ENCODE data around the gene MKI67. TPM values are rescaled to one million over a fixed set of nuclear protein-coding genes. Genes with fewer than 3 reads are reported as not detected.

The MKI67 gene
- total and polyA plus RNA-seq, 2 experiments from 2014 or later: 7.9 to 63.6 TPM

- TF ChIP-seq, protein P1, sequence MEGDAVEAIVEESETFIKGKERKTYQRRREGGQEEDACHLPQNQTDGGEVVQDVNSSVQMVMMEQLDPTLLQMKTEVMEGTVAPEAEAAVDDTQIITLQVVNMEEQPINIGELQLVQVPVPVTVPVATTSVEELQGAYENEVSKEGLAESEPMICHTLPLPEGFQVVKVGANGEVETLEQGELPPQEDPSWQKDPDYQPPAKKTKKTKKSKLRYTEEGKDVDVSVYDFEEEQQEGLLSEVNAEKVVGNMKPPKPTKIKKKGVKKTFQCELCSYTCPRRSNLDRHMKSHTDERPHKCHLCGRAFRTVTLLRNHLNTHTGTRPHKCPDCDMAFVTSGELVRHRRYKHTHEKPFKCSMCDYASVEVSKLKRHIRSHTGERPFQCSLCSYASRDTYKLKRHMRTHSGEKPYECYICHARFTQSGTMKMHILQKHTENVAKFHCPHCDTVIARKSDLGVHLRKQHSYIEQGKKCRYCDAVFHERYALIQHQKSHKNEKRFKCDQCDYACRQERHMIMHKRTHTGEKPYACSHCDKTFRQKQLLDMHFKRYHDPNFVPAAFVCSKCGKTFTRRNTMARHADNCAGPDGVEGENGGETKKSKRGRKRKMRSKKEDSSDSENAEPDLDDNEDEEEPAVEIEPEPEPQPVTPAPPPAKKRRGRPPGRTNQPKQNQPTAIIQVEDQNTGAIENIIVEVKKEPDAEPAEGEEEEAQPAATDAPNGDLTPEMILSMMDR (IDR thresholded peaks at IDR 0.05; ENCODE audit: low read depth, low read length): no peak
- H3K4me3 ChIP-seq: no peak overlapping the region
- H3K9me3 ChIP-seq (ENCODE audit: low read depth): no peaks in the 10 kb centered on the region
- H3K27ac ChIP-seq: no peak overlapping the region
- no peaks in the 10 kb centered on the region for H3K36me3 ChIP-seq
- H3K27me3 ChIP-seq: no peaks in the 10 kb centered on the region
- no peak for DNase-seq (ENCODE audit: low read depth in 1 of 2, low spot score in 1 of 2)
- peaks cover 20% of the 10 kb centered on the region for H3K4me1 ChIP-seq (ENCODE audit: low read depth)
These were observed 73.5 kb downstream of the MKI67 start for GRCh38 chr10:128052696-128053095.

DNA sequence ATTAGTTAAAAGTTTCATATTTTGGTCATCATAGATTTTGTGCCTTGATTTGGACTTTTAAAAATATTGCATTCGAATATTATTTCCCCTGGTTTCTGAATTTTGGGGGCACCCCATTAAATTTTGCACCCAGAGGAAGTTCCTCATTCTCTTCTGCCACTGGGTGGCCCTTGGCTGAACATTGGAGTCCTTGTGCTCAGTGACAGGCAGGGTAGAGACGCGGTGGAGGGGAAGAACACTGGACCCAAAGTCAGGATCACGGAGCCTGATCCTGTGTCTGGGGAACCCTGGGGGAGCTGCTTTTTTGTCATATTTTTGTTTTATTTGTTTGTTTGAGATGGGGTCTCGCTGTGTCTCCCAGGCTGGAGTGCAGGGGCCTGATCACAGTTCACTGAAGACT is 74.7 kb downstream of the MKI67 start:
- DNase-seq (ENCODE audit: low read depth in 1 of 2, low spot score in 1 of 2): no peak
- H3K27ac ChIP-seq: no peak overlapping the region
- TF ChIP-seq, protein P1 (IDR thresholded peaks at IDR 0.05; ENCODE audit: low read depth, low read length): no peak

DNA sequence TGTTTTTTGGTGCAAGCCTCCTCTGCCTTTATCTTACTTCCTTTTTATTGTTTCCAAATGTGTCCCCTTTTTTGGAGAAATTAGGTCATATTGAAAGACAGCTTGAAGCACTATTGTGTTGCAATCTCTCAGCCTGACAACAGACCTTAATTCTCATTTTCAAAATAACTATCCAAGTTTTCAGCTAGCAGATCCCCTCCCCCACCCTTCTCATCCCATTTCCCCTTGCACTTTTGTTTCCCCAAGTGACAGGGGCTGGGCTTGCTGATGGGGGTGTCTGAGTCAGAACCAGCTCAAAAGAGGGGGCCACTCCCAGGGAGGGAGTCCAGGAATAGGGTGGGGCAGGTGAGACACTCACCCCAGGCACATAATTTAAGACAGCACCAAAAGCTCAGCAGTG is 75.3 kb downstream of the MKI67 start:
- Histone ChIP-seq H3K27me3 (no peaks in the 10 kb centered on the region), H3K4me1 (ENCODE audit: low read depth) (peaks cover 37% of the 10 kb centered on the region), H3K36me3 (no peaks in the 10 kb centered on the region), H3K4me3 (no peak overlapping the region), H3K27ac (no peak overlapping the region), H3K9me3 (ENCODE audit: low read depth) (no peaks in the 10 kb centered on the region)
- TF ChIP-seq, protein P1 (IDR thresholded peaks at IDR 0.05; ENCODE audit: low read depth, low read length): no peak
- peak in 1 of 2 donors; percentile 44 for DNase-seq (ENCODE audit: low read depth in 1 of 2, low spot score in 1 of 2)

More for the DNA sequence above, 74.7 kb downstream of the MKI67 start:
- Histone ChIP-seq H3K4me1 (ENCODE audit: low read depth) (peaks cover 32% of the 10 kb centered on the region), H3K27me3 (no peaks in the 10 kb centered on the region), H3K9me3 (ENCODE audit: low read depth) (no peaks in the 10 kb centered on the region), H3K4me3 (no peak overlapping the region), H3K36me3 (no peaks in the 10 kb centered on the region)

DNA sequence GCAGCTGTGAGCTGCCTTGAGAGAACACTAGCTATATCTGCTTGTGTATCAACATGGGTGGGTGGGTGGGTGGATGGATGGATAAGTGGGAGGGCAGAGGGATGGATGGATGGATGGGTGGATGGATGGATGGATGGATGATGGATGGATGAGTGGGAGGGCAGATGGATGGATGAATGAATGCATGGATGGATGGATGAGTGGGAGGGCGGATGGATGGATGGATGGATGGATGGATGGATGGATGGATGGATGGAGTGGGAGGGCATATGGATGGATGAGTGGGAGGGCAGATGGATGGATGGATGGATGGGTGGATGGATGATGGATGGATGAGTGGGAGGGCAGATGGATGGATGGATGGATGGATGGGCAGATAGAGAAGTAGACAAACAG is 76.1 kb downstream of the MKI67 start:
- no peaks in the 10 kb centered on the region for H3K9me3 ChIP-seq (ENCODE audit: low read depth)
- no peak overlapping the region for H3K27ac ChIP-seq
- no peaks in the 10 kb centered on the region for H3K36me3 ChIP-seq
- peaks cover 37% of the 10 kb centered on the region for H3K4me1 ChIP-seq (ENCODE audit: low read depth)
- no peak for DNase-seq (ENCODE audit: low read depth in 1 of 2, low spot score in 1 of 2)
- no peak overlapping the region for H3K4me3 ChIP-seq
- TF ChIP-seq, protein P1 (IDR thresholded peaks at IDR 0.05; ENCODE audit: low read depth, low read length): no peak
- no peaks in the 10 kb centered on the region for H3K27me3 ChIP-seq

- no peak overlapping the region for H3K4me3 ChIP-seq
- DNase-seq (ENCODE audit: low read depth in 1 of 2, low spot score in 1 of 2): no peak
- no peaks in the 10 kb centered on the region for H3K36me3 ChIP-seq
- peaks cover 37% of the 10 kb centered on the region for H3K4me1 ChIP-seq (ENCODE audit: low read depth)
- TF ChIP-seq, protein P1 (IDR thresholded peaks at IDR 0.05; ENCODE audit: low read depth, low read length): no peak
- no peaks in the 10 kb centered on the region for H3K9me3 ChIP-seq (ENCODE audit: low read depth)
- no peaks in the 10 kb centered on the region for H3K27me3 ChIP-seq
- H3K27ac ChIP-seq: peak overlapping the region; percentile 77
These were observed 76.8 kb downstream of the MKI67 start for GRCh38 chr10:128049226-128050120.

All from cardiac muscle cell (in vitro differentiated cells and primary cell).